HEK293 (cell line): Measurements from ENCODE around the gene PRSS2.

ENCODE experiments used
- CTCF ChIA-PET: fragments of 350-600 bp; formaldehyde crosslinking; extraction: SDS; loops from one replicate; lab custom pipeline; 2021; ENCODE audit warnings: antibody characterized with exemption; lab: Yijun Ruan, JAX
- POLR2A ChIA-PET: fragments of 300-600 bp; formaldehyde crosslinking; extraction: SDS; loops from one replicate; lab custom pipeline; 2020; ENCODE audit warnings: antibody characterized with exemption, inconsistent platforms; lab: Yijun Ruan, JAX
- H3K27ac ChIP-seq: fragments of 200-500 bp; sonication (Bioruptor generic); 2 replicates; pipeline ENCODE4 v1.5.1; 2014; ENCODE audit warnings: low read depth, low read length, control low read depth, inconsistent platforms; ENCODE audit errors: extremely low read depth
- H3K36me3 ChIP-seq, 2 experiments: fragments of 200-500 bp in 1 of 2; sonication (Bioruptor generic) in 1 of 2; 1 replicate in 1 of 2; 2 replicates in 1 of 2; pipeline ENCODE4 v1.5.1; 2014 to 2017; ENCODE audit warnings: inconsistent platforms in 2 of 2, low read length in 2 of 2; ENCODE audit not compliant: control insufficient read depth in 2 of 2, insufficient read depth in 1 of 2
- H3K4me1 ChIP-seq: fragments of 200-500 bp; sonication (Bioruptor generic); 2 replicates; pipeline ENCODE4 v1.5.1; 2014; ENCODE audit warnings: mild to moderate bottlenecking, low read length, inconsistent platforms; ENCODE audit not compliant: control insufficient read depth, insufficient read depth
- H3K4me3 ChIP-seq: 2 replicates; pipeline ENCODE4 v1.5.1; 2011; ENCODE audit warnings: low read depth, mild to moderate bottlenecking, control low read depth, low read length, moderate library complexity
- H3K9me3 ChIP-seq: fragments of 200-500 bp; sonication (Bioruptor generic); 2 replicates; pipeline ENCODE4 v1.5.1; 2014; ENCODE audit warnings: low read depth, low read length, inconsistent platforms; ENCODE audit not compliant: control insufficient read depth, insufficient read depth
- ATF2 ChIP-seq: fragments of 450-650 bp; formaldehyde crosslinking; IDR thresholded peaks from 2 replicates; pipeline ENCODE4 v1.5.1; 2016; ENCODE audit warnings: missing biosample characterization, missing genetic modification characterization, low read depth
- KLF17 ChIP-seq: fragments of 450-650 bp; formaldehyde crosslinking; IDR thresholded peaks from 2 replicates; pipeline ENCODE4 v1.5.1; 2016; ENCODE audit warnings: missing biosample characterization, missing genetic modification characterization
- PBX3 ChIP-seq: sonication (generic); formaldehyde crosslinking; IDR thresholded peaks from 2 replicates; pipeline ENCODE4 v1.8.1; 2022; ENCODE audit warnings: mild to moderate bottlenecking, moderate library complexity, missing genetic modification reagents
- ZBTB10 ChIP-seq: fragments of 450-650 bp; formaldehyde crosslinking; IDR thresholded peaks from 2 replicates; pipeline ENCODE4 v1.5.1; 2016; ENCODE audit warnings: missing biosample characterization, missing genetic modification characterization
- ZBTB49 ChIP-seq: fragments of 450-650 bp; formaldehyde crosslinking; IDR thresholded peaks from 2 replicates; pipeline ENCODE4 v1.5.1; 2016; ENCODE audit warnings: missing biosample characterization, missing genetic modification characterization, low read depth
- ZBTB6 ChIP-seq: fragments of 450-650 bp; formaldehyde crosslinking; IDR thresholded peaks from 2 replicates; pipeline ENCODE4 v1.5.1; 2017; ENCODE audit warnings: missing biosample characterization, missing genetic modification characterization
- ZNF132 ChIP-seq: fragments of 450-650 bp; formaldehyde crosslinking; IDR thresholded peaks from 2 replicates; pipeline ENCODE4 v1.5.1; 2017; ENCODE audit warnings: missing biosample characterization, missing genetic modification characterization, borderline replicate concordance
- ZNF148 ChIP-seq: fragments of 450-650 bp; formaldehyde crosslinking; IDR thresholded peaks from 2 replicates; pipeline ENCODE4 v1.5.0; 2017; ENCODE audit warnings: missing biosample characterization, missing genetic modification characterization, borderline replicate concordance
- ZNF157 ChIP-seq: fragments of 450-650 bp; formaldehyde crosslinking; IDR thresholded peaks from 2 replicates; pipeline ENCODE4 v1.5.1; 2016; ENCODE audit warnings: missing biosample characterization, missing genetic modification characterization
- ZNF2 ChIP-seq: fragments of 450-650 bp; formaldehyde crosslinking; IDR thresholded peaks from 2 replicates; pipeline ENCODE4 v1.5.1; 2016; ENCODE audit warnings: missing biosample characterization, missing genetic modification characterization
- ZNF48 ChIP-seq: fragments of 450-650 bp; formaldehyde crosslinking; IDR thresholded peaks from 2 replicates; pipeline ENCODE4 v1.5.1; 2016; ENCODE audit warnings: missing biosample characterization, missing genetic modification characterization
- ZNF558 ChIP-seq: fragments of 450-650 bp; formaldehyde crosslinking; IDR thresholded peaks from 2 replicates; pipeline ENCODE4 v1.5.1; 2016; ENCODE audit warnings: missing biosample characterization, missing genetic modification characterization
- ZNF658 ChIP-seq: fragments of 450-650 bp; formaldehyde crosslinking; IDR thresholded peaks from 2 replicates; pipeline ENCODE4; 2016; ENCODE audit warnings: missing biosample characterization, missing genetic modification characterization

The PRSS2 gene

GRCh38 chr7:142814451-142814850 lies 43.7 kb downstream of the PRSS2 start:
- CTCF ChIA-PET: interaction anchor here (0.6 to 5.0 kb wide), 8 partner anchors 9 to 389 kb away, joined by 3 to 43 read pairs (median 3); no protein-coding TSS in a partner anchor
- no peaks in the 10 kb centered on the region for H3K36me3 ChIP-seq
- no peak overlapping the region for H3K27ac ChIP-seq
- POLR2A ChIA-PET: no interaction called here
- H3K4me3 ChIP-seq: no peak overlapping the region
- no peaks in the 10 kb centered on the region for H3K4me1 ChIP-seq
- no peaks in the 10 kb centered on the region for H3K9me3 ChIP-seq
- TF ChIP-seq ZNF558 (tag by site-specific recombination): no peak
- no peak for TF ChIP-seq ZBTB6
- no peak for TF ChIP-seq ZBTB49 (tag by site-specific recombination)
- no peak for TF ChIP-seq ZNF658 (tag by site-specific recombination)
- no peak for TF ChIP-seq ZNF48 (tag by site-specific recombination)
- no peak for TF ChIP-seq ZBTB10 (tag by site-specific recombination)
- no peak for TF ChIP-seq KLF17 (tag by site-specific recombination)
- no peak for TF ChIP-seq ZNF132 (tag by site-specific recombination)
- TF ChIP-seq PBX3 (CRISPR knock-in tag): no peak
- no peak for TF ChIP-seq ATF2
- no peak for TF ChIP-seq ZNF2 (tag by site-specific recombination)
- no peak for TF ChIP-seq ZNF157
- TF ChIP-seq ZNF148 (tag by site-specific recombination): no peak
